ENCODE results near the gene PPP2R3A.

PPP2R3A gene

DNA sequence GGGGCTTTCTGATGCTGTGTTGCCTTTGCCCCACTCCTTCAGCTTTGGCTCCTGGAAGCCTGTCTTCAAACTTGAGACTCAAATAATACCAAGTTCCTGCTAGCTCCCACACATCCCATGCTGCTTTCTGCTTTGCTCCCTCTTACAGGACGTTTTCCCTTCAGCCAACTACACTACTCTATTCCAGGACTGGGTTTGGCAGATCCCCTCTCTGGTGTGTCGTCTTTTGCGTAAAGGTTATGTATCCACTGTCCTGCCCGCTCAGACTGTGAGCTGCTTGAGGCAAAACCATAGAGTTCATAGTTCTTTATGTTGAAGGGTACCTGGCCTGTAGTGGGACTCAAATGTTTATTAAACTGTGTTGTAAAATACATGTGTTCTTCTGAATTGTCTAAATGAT is 25.4 kb downstream of the PPP2R3A start:
- H3K4me1 ChIP-seq (ENCODE audit: control insufficient read depth, insufficient read depth, low read length, unreplicated experiment), result peaks cover 31% of the 10 kb centered on the region
- peaks cover 11% of the 10 kb centered on the region; the same call in 1 of the 2 replicates for H3K36me3 ChIP-seq (ENCODE audit: insufficient read depth, low read length)
- no peaks in the 10 kb centered on the region for H3K27me3 ChIP-seq (ENCODE audit: insufficient read depth, low read length)
- peak overlapping the region; percentile 91 for H3K27ac ChIP-seq (ENCODE audit: low read depth, low read length)
- no peak overlapping the region for H3K4me3 ChIP-seq (ENCODE audit: low read depth, low read length)
- H3K79me2 ChIP-seq (ENCODE audit: control insufficient read depth, insufficient read depth, low read length, unreplicated experiment), result peaks cover 27% of the 10 kb centered on the region
- no peak overlapping the region for H2AFZ ChIP-seq (ENCODE audit: low read length, unreplicated experiment)

DNA sequence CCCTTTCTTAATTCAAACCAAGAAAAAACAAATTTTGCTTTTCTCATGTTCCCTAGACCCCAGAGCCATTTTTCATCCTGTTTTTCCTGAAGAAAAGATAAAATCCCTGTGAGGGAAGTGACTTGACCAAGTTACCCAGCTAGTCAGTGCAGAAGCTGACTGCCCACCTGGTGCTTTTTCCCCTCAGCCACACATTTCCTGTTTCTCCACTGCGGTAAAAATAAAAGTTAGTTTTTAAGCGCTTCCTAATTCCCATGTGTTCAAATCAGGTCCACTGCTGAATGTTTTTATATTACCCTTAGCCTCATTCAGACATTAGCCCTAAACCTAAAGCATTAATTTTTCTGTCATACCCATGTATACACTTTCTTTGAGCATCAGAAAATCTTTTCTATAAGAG is 26.1 kb downstream of the PPP2R3A start:
- Histone ChIP-seq H2AFZ (ENCODE audit: low read length, unreplicated experiment) (peak overlapping the region; percentile 9), H3K79me2 (ENCODE audit: control insufficient read depth, insufficient read depth, low read length, unreplicated experiment) (peaks cover 25% of the 10 kb centered on the region), H3K27me3 (ENCODE audit: insufficient read depth, low read length) (no peaks in the 10 kb centered on the region), H3K4me1 (ENCODE audit: control insufficient read depth, insufficient read depth, low read length, unreplicated experiment) (peaks cover 36% of the 10 kb centered on the region), H3K36me3 (ENCODE audit: insufficient read depth, low read length) (peaks cover 11% of the 10 kb centered on the region; the same call in 1 of the 2 replicates), H3K27ac (ENCODE audit: low read depth, low read length) (peak overlapping the region; percentile 91), H3K4me3 (ENCODE audit: low read depth, low read length) (no peak overlapping the region)

DNA sequence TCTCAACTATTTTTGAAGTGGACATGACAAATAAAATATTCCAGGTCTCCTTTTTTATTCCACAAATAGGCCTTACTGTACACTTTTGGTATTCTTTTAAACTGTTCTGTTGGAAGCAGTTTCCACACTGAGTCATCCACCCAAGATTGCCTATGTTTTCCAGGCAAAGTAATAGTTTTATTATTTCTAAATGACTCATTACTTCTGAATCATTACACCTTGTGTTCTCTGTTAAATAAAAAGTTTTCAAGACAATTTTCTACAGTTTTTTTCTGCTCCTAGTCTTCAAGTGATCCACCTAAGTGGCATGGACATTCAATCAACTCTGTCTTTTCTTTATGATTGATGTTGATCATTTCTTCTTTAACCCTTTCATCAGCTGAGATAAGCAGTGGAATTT is 26.5 kb downstream of the PPP2R3A start:
- H3K4me1 ChIP-seq (ENCODE audit: control insufficient read depth, insufficient read depth, low read length, unreplicated experiment), result peaks cover 40% of the 10 kb centered on the region

DNA sequence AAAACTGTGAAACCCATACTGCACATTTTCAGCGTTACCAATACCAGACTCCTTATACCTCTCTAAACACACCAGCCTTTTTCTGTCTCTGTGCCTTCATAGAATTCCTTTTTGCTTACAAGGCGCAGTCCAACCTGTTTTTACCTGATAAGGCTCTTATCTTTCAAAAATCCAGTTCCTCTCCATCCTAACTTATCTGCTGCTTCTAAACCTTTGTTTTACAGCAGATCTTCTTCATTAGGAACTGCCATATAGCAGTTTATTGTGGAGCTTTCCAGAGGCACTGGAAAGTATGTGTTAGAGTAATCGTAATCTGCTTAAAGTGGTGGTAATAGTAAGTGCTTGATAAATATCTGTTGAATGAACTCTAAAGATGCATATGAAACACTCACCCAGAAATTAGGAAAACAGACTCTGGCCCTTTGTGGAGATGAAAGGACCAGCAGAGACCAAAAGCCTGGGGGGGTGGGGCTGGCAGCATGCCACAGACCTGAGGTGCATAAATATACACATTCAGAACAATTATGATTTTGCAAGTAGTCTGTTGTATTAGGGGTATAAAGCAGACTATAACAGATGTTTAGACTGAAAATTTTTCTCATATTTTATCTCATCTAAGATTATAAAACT is 29.3 kb downstream of the PPP2R3A start:
- peaks cover 24% of the 10 kb centered on the region for H3K79me2 ChIP-seq (ENCODE audit: control insufficient read depth, insufficient read depth, low read length, unreplicated experiment)
- H3K4me3 ChIP-seq (ENCODE audit: low read depth, low read length), result no peak overlapping the region

More for the DNA sequence above, 26.5 kb downstream of the PPP2R3A start:
- peak overlapping the region; percentile 91 for H3K27ac ChIP-seq (ENCODE audit: low read depth, low read length)
- no peak overlapping the region for H2AFZ ChIP-seq (ENCODE audit: low read length, unreplicated experiment)
- H3K79me2 ChIP-seq (ENCODE audit: control insufficient read depth, insufficient read depth, low read length, unreplicated experiment), result peaks cover 28% of the 10 kb centered on the region
- H3K4me3 ChIP-seq (ENCODE audit: low read depth, low read length), result no peak overlapping the region
- H3K27me3 ChIP-seq (ENCODE audit: insufficient read depth, low read length), result no peaks in the 10 kb centered on the region
- H3K36me3 ChIP-seq (ENCODE audit: insufficient read depth, low read length), result peaks cover 8% of the 10 kb centered on the region; the same call in 1 of the 2 replicates

DNA sequence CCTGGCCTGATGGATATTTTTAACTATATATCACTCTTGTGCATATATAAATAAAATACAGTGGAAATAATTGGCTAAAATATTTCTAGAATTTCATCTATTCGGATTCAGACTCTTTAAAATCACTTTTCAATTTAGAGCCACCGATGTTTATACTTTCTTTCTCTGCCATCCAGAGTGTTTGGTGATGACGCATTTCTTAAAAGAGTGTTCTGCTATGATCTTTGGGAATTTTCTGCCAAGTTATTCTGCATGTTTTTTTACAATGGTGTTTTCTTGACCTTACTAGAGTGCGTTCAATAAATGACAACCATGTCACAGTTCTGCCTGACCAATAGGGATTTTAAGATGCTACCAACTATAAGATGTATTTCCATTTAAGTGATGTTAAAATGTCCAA is 30.2 kb downstream of the PPP2R3A start:
- H2AFZ ChIP-seq (ENCODE audit: low read length, unreplicated experiment), result no peak overlapping the region
- H3K36me3 ChIP-seq (ENCODE audit: insufficient read depth, low read length), result 0 out of 2 replicates have a peak, but pooled peaks cover 5% of the 10 kb centered on the region
- H3K27me3 ChIP-seq (ENCODE audit: insufficient read depth, low read length), result no peaks in the 10 kb centered on the region
- H3K27ac ChIP-seq (ENCODE audit: low read depth, low read length), result no peak overlapping the region
- peaks cover 27% of the 10 kb centered on the region for H3K4me1 ChIP-seq (ENCODE audit: control insufficient read depth, insufficient read depth, low read length, unreplicated experiment)
- H3K4me3 ChIP-seq (ENCODE audit: low read depth, low read length), result no peak overlapping the region
- H3K79me2 ChIP-seq (ENCODE audit: control insufficient read depth, insufficient read depth, low read length, unreplicated experiment), result peaks cover 23% of the 10 kb centered on the region

More for the DNA sequence above, 29.3 kb downstream of the PPP2R3A start:
- Histone ChIP-seq H2AFZ (ENCODE audit: low read length, unreplicated experiment) (no peak overlapping the region), H3K27me3 (ENCODE audit: insufficient read depth, low read length) (no peaks in the 10 kb centered on the region), H3K27ac (ENCODE audit: low read depth, low read length) (no peak overlapping the region), H3K4me1 (ENCODE audit: control insufficient read depth, insufficient read depth, low read length, unreplicated experiment) (peaks cover 29% of the 10 kb centered on the region), H3K36me3 (ENCODE audit: insufficient read depth, low read length) (0 out of 2 replicates have a peak, but pooled peaks cover 5% of the 10 kb centered on the region)

DNA sequence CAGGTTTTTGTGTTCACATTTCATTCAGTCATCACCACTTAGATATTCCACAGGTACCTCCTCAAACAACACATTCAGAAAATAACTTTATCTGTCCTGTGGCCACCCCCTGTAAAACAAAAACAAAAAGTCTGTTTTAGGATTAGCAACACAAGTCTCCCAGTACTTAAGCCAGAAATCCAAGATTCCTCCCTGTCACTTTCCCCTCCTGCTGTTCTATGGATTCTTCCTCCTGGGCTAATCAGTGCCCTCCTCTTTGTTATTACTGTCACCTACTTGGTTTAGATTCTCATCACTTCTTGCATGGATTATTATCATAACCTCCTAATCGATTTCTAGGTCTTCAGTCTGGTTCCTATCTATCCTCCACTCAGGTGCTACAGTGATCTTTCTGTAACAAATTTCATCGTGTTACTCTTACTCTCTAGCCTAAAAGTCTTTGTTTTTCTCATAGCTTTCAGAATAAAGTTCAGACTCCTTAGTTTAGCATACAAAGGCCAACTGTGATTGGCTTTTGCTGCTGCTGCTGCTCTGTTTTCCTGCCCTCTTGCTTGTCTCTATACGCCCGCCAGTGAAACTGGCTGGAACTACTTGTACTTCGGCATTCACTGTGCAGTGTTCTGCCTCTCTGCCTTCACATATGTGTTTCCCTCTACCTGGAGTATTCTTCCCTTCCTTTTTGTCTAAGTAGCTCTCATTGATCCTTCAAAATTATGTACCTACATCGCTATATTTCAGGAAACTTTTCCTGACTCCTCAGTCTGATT is 32.2 kb downstream of the PPP2R3A start:
- Histone ChIP-seq H3K79me2 (ENCODE audit: control insufficient read depth, insufficient read depth, low read length, unreplicated experiment) (peaks cover 20% of the 10 kb centered on the region), H3K4me1 (ENCODE audit: control insufficient read depth, insufficient read depth, low read length, unreplicated experiment) (peaks cover 10% of the 10 kb centered on the region), H3K27ac (ENCODE audit: low read depth, low read length) (no peak overlapping the region), H3K36me3 (ENCODE audit: insufficient read depth, low read length) (0 out of 2 replicates have a peak, but pooled peaks cover 5% of the 10 kb centered on the region), H3K4me3 (ENCODE audit: low read depth, low read length) (no peak overlapping the region), H2AFZ (ENCODE audit: low read length, unreplicated experiment) (no peak overlapping the region), H3K27me3 (ENCODE audit: insufficient read depth, low read length) (no peaks in the 10 kb centered on the region)

DNA sequence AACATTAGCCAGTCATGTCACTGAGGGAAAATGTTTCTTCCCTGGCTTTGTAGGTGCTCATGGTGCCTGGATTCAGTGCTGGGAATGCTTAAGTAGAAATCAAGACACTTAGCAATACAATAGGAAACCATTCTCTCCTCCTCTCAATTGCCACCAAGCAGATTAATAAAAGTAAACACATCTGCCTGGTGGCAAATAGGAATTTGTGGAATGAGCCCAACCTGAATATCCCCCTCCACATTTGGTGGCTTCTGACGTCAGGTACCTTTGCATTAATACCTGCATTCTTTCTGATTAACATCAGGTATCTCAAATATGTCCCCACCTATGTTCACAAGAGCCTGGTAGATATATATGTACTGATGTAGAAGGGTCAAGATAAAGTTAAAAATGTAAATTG is 42.7 kb downstream of the PPP2R3A start:
- Histone ChIP-seq H3K27me3 (ENCODE audit: insufficient read depth, low read length) (no peaks in the 10 kb centered on the region), H2AFZ (ENCODE audit: low read length, unreplicated experiment) (no peak overlapping the region), H3K36me3 (ENCODE audit: insufficient read depth, low read length) (0 out of 2 replicates have a peak, but pooled peaks cover 4% of the 10 kb centered on the region), H3K79me2 (ENCODE audit: control insufficient read depth, insufficient read depth, low read length, unreplicated experiment) (no peaks in the 10 kb centered on the region), H3K27ac (ENCODE audit: low read depth, low read length) (no peak overlapping the region), H3K4me1 (ENCODE audit: control insufficient read depth, insufficient read depth, low read length, unreplicated experiment) (no peaks in the 10 kb centered on the region), H3K4me3 (ENCODE audit: low read depth, low read length) (no peak overlapping the region)

DNA sequence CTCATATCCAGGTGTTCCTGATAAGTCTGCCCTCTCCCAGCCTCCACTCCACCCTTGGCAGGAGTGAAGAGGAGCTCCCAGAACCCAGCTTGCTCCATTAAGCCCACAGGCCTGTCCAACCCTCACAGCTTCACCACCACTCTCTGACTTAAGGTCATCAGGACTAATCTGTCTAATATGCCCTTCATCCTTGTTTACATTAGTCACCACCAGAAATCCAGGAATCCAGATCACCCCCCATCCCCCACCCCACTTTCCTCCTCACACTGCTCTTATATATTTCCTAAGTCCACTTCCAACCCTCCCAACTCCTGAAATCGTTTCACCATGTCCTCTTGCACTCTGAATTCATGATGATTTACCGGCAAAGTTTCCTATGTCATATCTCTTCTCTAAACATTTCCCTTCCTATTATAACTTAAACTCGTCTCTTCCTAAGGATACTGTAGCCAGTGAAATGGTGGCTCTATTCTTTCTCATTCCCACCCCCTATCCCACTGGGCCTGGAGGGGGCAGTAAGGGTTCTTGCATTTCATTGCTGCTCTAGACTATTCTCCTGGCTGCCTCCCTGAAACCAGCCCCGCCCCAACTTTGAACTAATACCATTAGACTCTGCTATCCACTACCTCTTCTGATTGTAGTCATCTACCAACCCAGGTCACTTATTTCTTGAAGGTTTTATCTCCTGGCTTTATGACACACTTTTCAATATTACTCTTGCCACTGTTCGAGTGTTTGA is 43.4 kb downstream of the PPP2R3A start:
- H3K79me2 ChIP-seq (ENCODE audit: control insufficient read depth, insufficient read depth, low read length, unreplicated experiment), result no peaks in the 10 kb centered on the region
- no peak overlapping the region for H3K27ac ChIP-seq (ENCODE audit: low read depth, low read length)
- no peaks in the 10 kb centered on the region for H3K27me3 ChIP-seq (ENCODE audit: insufficient read depth, low read length)
- H3K36me3 ChIP-seq (ENCODE audit: insufficient read depth, low read length), result 0 out of 2 replicates have a peak, but pooled peaks cover 4% of the 10 kb centered on the region
- no peak overlapping the region for H2AFZ ChIP-seq (ENCODE audit: low read length, unreplicated experiment)
- no peaks in the 10 kb centered on the region for H3K4me1 ChIP-seq (ENCODE audit: control insufficient read depth, insufficient read depth, low read length, unreplicated experiment)
- no peak overlapping the region for H3K4me3 ChIP-seq (ENCODE audit: low read depth, low read length)

DNA sequence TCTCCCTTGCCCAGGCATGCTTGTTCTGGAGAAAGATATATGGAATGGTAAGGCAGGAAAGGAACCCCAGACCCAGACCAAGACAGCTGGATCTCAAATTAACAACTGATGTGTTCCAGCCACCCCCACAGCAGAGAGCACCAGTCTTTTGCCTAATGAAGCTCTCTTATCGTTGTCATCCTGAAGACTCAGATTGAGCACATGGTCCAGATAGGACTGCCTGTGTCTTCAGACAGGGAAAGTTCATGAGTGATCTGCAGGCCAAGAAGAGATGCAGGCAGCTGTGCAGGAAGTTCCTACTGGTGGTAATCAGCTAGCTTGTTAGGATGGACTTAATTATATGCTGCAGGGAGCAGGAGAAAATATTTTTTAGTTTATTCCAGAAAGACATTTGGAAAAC is 53.3 kb downstream of the PPP2R3A start:
- Histone ChIP-seq H3K79me2 (ENCODE audit: control insufficient read depth, insufficient read depth, low read length, unreplicated experiment) (no peaks in the 10 kb centered on the region), H3K27me3 (ENCODE audit: insufficient read depth, low read length) (no peaks in the 10 kb centered on the region), H3K27ac (ENCODE audit: low read depth, low read length) (no peak overlapping the region), H3K4me3 (ENCODE audit: low read depth, low read length) (no peak overlapping the region), H3K4me1 (ENCODE audit: control insufficient read depth, insufficient read depth, low read length, unreplicated experiment) (peaks cover 7% of the 10 kb centered on the region), H3K36me3 (ENCODE audit: insufficient read depth, low read length) (no peaks in the 10 kb centered on the region), H2AFZ (ENCODE audit: low read length, unreplicated experiment) (no peak overlapping the region)

DNA sequence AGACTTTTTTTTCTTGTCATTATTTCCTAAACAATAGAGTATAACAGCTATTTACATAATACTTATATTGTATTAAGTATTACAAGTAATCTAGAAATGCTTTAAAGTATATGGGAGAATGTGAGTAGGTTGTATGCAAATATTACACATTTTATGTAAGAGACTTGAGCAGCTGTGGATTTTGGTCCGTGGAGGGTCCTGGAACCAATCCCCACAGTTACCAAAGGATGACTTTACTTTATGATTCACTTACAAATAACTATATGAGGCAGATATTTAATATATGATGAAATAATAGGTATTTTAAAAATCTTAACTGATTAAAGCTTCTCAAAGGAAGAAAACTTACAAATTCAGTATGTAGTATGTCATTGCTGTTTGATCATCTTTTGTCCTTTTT is 56.3 kb downstream of the PPP2R3A start:
- Histone ChIP-seq H2AFZ (ENCODE audit: low read length, unreplicated experiment) (no peak overlapping the region), H3K79me2 (ENCODE audit: control insufficient read depth, insufficient read depth, low read length, unreplicated experiment) (no peaks in the 10 kb centered on the region), H3K27ac (ENCODE audit: low read depth, low read length) (no peak overlapping the region), H3K4me1 (ENCODE audit: control insufficient read depth, insufficient read depth, low read length, unreplicated experiment) (peaks cover 7% of the 10 kb centered on the region), H3K36me3 (ENCODE audit: insufficient read depth, low read length) (no peaks in the 10 kb centered on the region), H3K27me3 (ENCODE audit: insufficient read depth, low read length) (no peaks in the 10 kb centered on the region), H3K4me3 (ENCODE audit: low read depth, low read length) (no peak overlapping the region)
